HepG2 (cell line): ENCODE measurements around the gene SLC17A9. TPM values are rescaled to one million over a fixed set of nuclear protein-coding genes. Genes with fewer than 3 reads are reported as not detected.

Experiments used
- ATAC-seq: fragments of 200-7000 bp; cut with Tn5 transposase; 3 replicates; pipeline ENCODE4 v1.9.1; 2020; ENCODE audit warnings: mild to moderate bottlenecking, moderate library complexity
- BruUV-seq: library from RNA; stranded (reverse); fragments of 400-500 nt; replicated peaks from 2 replicates; lab custom pipeline; 2021; lab: Mats Ljungman, UMichigan
- CTCF ChIA-PET: fragments of 300-600 bp; formaldehyde crosslinking; extraction: SDS; loops from one replicate; lab custom pipeline; 2021; ENCODE audit warnings: low total read pairs, inconsistent platforms, low intra/inter-chr PET ratio; lab: Yijun Ruan, JAX
- POLR2A ChIA-PET: fragments of 350-600 bp; sonication (Branson Sonifier 250); formaldehyde crosslinking; loops from one replicate; lab custom pipeline; 2020; ENCODE audit warnings: antibody characterized with exemption, inconsistent platforms; lab: Yijun Ruan, JAX
- DNase-seq: peaks from one replicate; pipeline ENCODE4 v3.0.0-alpha.2; 2015; ENCODE audit warnings: low spot score
- FAIRE-seq: peaks from 3 replicates; lab custom pipeline; 2011; peaks lifted over from hg19 to GRCh38; lab: Jason Lieb, UNC
- H2AFZ ChIP-seq: one replicate; pipeline ENCODE4 v1.6.1; 2011; ENCODE audit warnings: low read length, inconsistent platforms
- H3K27ac ChIP-seq: fragments of 300-600 bp; 3 replicates; pipeline ENCODE4 v1.8.0; 2011; ENCODE audit warnings: mixed run types, mild to moderate bottlenecking, mixed read lengths, low read length, inconsistent platforms; ENCODE audit not compliant: insufficient read depth; ENCODE audit errors: extremely low read length
- H3K27me3 ChIP-seq, 2 experiments: fragments of 200-600 bp in 1 of 2; 2 replicates in 1 of 2; 3 replicates in 1 of 2; pipeline versions ENCODE4 v1.6.0 to v1.8.0; 2011; ENCODE audit warnings: low read length in 2 of 2, mild to moderate bottlenecking in 2 of 2, moderate library complexity in 2 of 2, inconsistent platforms in 1 of 2; ENCODE audit not compliant: insufficient read depth in 2 of 2, control insufficient read depth in 1 of 2
- H3K36me3 ChIP-seq, 2 experiments: fragments of 200-600 bp in 1 of 2; replicated peaks in 1 of 2; 2 replicates in 1 of 2; 3 replicates in 1 of 2; pipeline versions ENCODE4 v1.5.1 to v1.8.0; 2011; ENCODE audit warnings: low read length in 2 of 2, inconsistent platforms in 1 of 2; ENCODE audit not compliant: insufficient read depth in 2 of 2, control insufficient read depth in 1 of 2
- H3K4me1 ChIP-seq: 2 replicates; pipeline ENCODE4 v1.5.1; 2012; ENCODE audit warnings: low read length, inconsistent platforms; ENCODE audit not compliant: insufficient read depth
- H3K4me2 ChIP-seq: 2 replicates; pipeline ENCODE4 v1.6.0; 2011; ENCODE audit warnings: low read depth, low read length, inconsistent platforms
- H3K4me3 ChIP-seq, 3 experiments: fragments of 200-600 bp in 1 of 3; sonication (generic), shearing (Covaris generic) in 1 of 3; replicated peaks in 1 of 3; 2 replicates each; pipeline ENCODE4 v1.5.1; 2011 to 2016; ENCODE audit warnings: low read length in 3 of 3, inconsistent platforms in 2 of 3, low read depth in 2 of 3, mild to moderate bottlenecking in 2 of 3, control low read depth in 1 of 3, mixed read lengths in 1 of 3; ENCODE audit not compliant: insufficient read depth in 1 of 3
- H3K79me2 ChIP-seq: one replicate; pipeline ENCODE4 v1.6.1; 2011; ENCODE audit warnings: low read length, inconsistent platforms; ENCODE audit not compliant: insufficient read depth
- H3K9ac ChIP-seq: 2 replicates; pipeline ENCODE4 v1.6.0; 2011; ENCODE audit warnings: mild to moderate bottlenecking, low read depth, low read length, inconsistent platforms; ENCODE audit not compliant: insufficient read depth
- H3K9me3 ChIP-seq: 2 replicates; pipeline ENCODE4 v1.5.1; 2012; ENCODE audit warnings: mild to moderate bottlenecking, low read length
- H4K20me1 ChIP-seq: 2 replicates; pipeline ENCODE4 v1.6.0; 2011; ENCODE audit warnings: inconsistent platforms, mild to moderate bottlenecking, low read length, moderate library complexity; ENCODE audit not compliant: insufficient read depth
- POLR2AphosphoS5 ChIP-seq: IDR thresholded peaks from 2 replicates; pipeline ENCODE4 v1.6.1; 2012; ENCODE audit warnings: low read depth, low read length
- RAD21 ChIP-seq: fragments of 450-650 bp; formaldehyde crosslinking; IDR thresholded peaks from 2 replicates; pipeline ENCODE4 v1.5.0; 2020; ENCODE audit warnings: mild to moderate bottlenecking
- ZFP36 ChIP-seq: fragments of 150-350 bp; IDR thresholded peaks from 2 replicates; pipeline ENCODE4 v1.6.1; 2018; ENCODE audit warnings: borderline replicate concordance, low read length, low read depth; ENCODE audit not compliant: partially characterized antibody
- ZNF318 ChIP-seq: sonication (generic); formaldehyde crosslinking; IDR thresholded peaks from 2 replicates; pipeline ENCODE4 v1.4.0; 2020; ENCODE audit warnings: mild to moderate bottlenecking, missing genetic modification reagents
- WGBS: methylation state at CpG from one replicate; pipeline ENCODE4 v1.1.6; 2017; ENCODE audit warnings: low lambda C conversion rate; 5-methylcytosine and 5-hydroxymethylcytosine counted together
- in situ Hi-C: cut with HindIII; loops from 2 replicates; pipeline ENCODE4 v1.10.0; 2017; ENCODE audit warnings: low pct_unique_long_range_greater_than_20kb; ENCODE audit not compliant: extremely low pct_ligation_motif_present
- intact Hi-C: fragments of 100-400 bp; cut with micrococcal nuclease; formaldehyde crosslinking; loops from one replicate; pipeline ENCODE4 v1.10.0; 2022; ENCODE audit not compliant: unreplicated experiment
- polyA plus RNA-seq, 8 experiments: library from polyadenylated mRNA; depleted of rRNA in 3 of 8; stranded (reverse) in 7 of 8; unstranded in 1 of 8; fragments of >200 nt; fragmentation: Illumina TruSeq in 4 of 8; extraction: Trizol in 4 of 8; gene quantifications; 2 replicates each; pipeline versions ENCODE4 v1.2.1 to v1.2.3, GENCODE V29; 2011 to 2016; ENCODE audit warnings: low read depth in 4 of 8, missing spikeins in 1 of 8, mixed read lengths in 1 of 8; ENCODE audit not compliant: insufficient read depth in 1 of 8
- total RNA-seq, 5 experiments: library from RNA; depleted of rRNA; stranded (reverse); fragments of >200 nt; fragmentation: Illumina TruSeq; extraction: Trizol; gene quantifications; 2 replicates each; pipeline ENCODE4 v1.2.3, GENCODE V29; 2016; ENCODE audit warnings: low read depth in 1 of 5
- TF ChIP-seq, protein P1 (sequence below), 2 experiments: sonication (generic) in 1 of 2; formaldehyde crosslinking in 1 of 2; IDR thresholded peaks; 2 replicates each; pipeline versions ENCODE4 v1.5.1 to v1.6.1; 2011 to 2020; ENCODE audit warnings: borderline replicate concordance in 1 of 2, low read depth in 1 of 2, low read length in 1 of 2, mild to moderate bottlenecking in 1 of 2, missing genetic modification reagents in 1 of 2, moderate library complexity in 1 of 2

Gene SLC17A9
- total and polyA plus RNA-seq, 2 of the 13 experiments (the other 11 are each of a cell fraction or from before 2014, with no cell fraction given), result 110 to 191 TPM

DNA sequence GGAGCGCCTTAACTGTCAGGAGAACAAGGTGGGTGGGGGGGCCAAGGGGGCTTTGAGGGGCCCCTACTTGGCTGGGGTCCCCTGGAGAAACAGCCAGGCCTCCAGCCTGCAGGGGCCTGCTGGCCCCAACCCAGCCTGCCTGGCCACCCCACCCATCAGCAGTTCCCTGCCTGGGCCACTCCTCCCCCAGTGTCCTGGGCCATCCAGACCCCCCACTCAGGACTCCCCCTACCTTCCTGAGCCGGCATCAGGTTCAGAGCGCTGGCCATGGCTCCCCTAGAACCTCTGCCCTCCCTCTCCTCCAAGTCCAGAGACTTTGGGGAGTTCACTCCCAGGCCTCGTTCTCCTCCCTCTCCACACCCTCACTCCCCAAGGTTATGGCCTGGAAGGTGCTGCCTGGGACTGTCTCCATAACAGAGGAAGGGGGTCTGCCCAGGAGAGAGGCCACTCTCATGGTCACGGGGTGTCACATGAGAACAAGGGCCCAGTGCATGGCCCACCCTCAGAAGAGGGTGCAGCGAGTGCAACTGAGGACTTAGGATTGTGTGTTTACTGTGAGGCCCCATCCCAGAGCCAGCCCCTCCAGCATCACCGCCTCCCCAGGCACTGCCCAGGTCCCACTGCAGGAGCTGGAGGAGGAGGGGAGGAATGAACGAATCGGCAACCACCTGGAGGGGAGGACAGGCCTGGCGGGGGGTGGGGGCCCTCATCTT lies 6.0 kb downstream of the SLC17A9 start:
- 98% methylated on average over 10 of the region's 10 CpGs for WGBS
- Histone ChIP-seq H3K4me1 (peaks cover 45% of the 10 kb centered on the region), H3K79me2 (peaks cover 39% of the 10 kb centered on the region), H2AFZ (no peak overlapping the region), H3K36me3 (peaks cover 59 to 73% of the 10 kb centered on the region in 2 experiments), H3K4me2 (no peak overlapping the region), H3K9ac (no peak overlapping the region), H3K9me3 (no peaks in the 10 kb centered on the region), H4K20me1 (peaks cover 57% of the 10 kb centered on the region), H3K4me3 (no peak overlapping the region), H3K27me3 (no peaks in the 10 kb centered on the region), H3K27ac (no peak overlapping the region)
- BruUV-seq, result no TSS peak
- CTCF ChIA-PET, result no interaction called here
- no peak for ATAC-seq
- TF ChIP-seq POLR2AphosphoS5 (peak; percentile 19; the same call in 1 of the 2 replicates), ZNF318 (CRISPR knock-in tag) (0 out of 2 replicates have a peak, but pooled peaks have one; percentile 47), RAD21 (CRISPR knock-in tag) (peak; percentile 12; the same call in 1 of the 2 replicates), ZFP36 (no peak)
- TF ChIP-seq, protein P1, sequence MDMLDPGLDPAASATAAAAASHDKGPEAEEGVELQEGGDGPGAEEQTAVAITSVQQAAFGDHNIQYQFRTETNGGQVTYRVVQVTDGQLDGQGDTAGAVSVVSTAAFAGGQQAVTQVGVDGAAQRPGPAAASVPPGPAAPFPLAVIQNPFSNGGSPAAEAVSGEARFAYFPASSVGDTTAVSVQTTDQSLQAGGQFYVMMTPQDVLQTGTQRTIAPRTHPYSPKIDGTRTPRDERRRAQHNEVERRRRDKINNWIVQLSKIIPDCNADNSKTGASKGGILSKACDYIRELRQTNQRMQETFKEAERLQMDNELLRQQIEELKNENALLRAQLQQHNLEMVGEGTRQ (IDR thresholded peaks at IDR 0.05; ENCODE audit: low read depth, low read length), result no peak
- TF ChIP-seq, protein P1 (CRISPR knock-in tag; IDR thresholded peaks at IDR 0.05; ENCODE audit: borderline replicate concordance), result no peak
- in situ Hi-C loops, result no loop called here
- intact Hi-C loops, result no loop called here
- POLR2A ChIA-PET, result interaction anchor here (1.0 to 1.1 kb wide), 2 partner anchors 12 to 20 kb away, joined by 3 read pairs; no protein-coding TSS in a partner anchor
- FAIRE-seq, result no peak
- DNase-seq, result no peak
